Stomach (tissue), 9 donors: ENCODE data around the gene CFAP107. TPM values are rescaled to one million over a fixed set of nuclear protein-coding genes. Genes with fewer than 3 reads are reported as not detected.

Experiments
- DNase-seq, 2 donors: peaks; one replicate each; pipeline versions ENCODE4 v3.0.0 to v3.0.0-alpha.2; 2013 to 2019
- H3K27ac ChIP-seq, 5 donors: fragments of 200-600 bp in 4 of 5; sonication (generic) in 4 of 5; one replicate each; pipeline ENCODE4 v1.5.1; 2013 to 2019; ENCODE audit warnings: mild to moderate bottlenecking in 1 of 5, moderate library complexity in 1 of 5
- H3K27me3 ChIP-seq, 3 donors: fragments of 200-600 bp; sonication (generic); one replicate each; pipeline ENCODE4 v1.5.1; 2017 to 2019; ENCODE audit warnings: mixed run types in 1 of 3
- H3K36me3 ChIP-seq, 4 donors: fragments of 200-600 bp; sonication (generic); 1 replicate in 3 of 4; 2 replicates in 1 of 4; pipeline ENCODE4 v1.5.1; 2016 to 2019
- H3K4me1 ChIP-seq, 4 donors: fragments of 200-600 bp; sonication (generic); one replicate each; pipeline ENCODE4 v1.5.1; 2016 to 2019
- H3K4me3 ChIP-seq, 4 donors: fragments of 200-600 bp; sonication (generic) in 3 of 4; one replicate each; pipeline ENCODE4 v1.5.1; 2016 to 2019; ENCODE audit warnings: mild to moderate bottlenecking in 1 of 4
- H3K9me3 ChIP-seq, 4 donors: fragments of 200-600 bp; sonication (generic); one replicate each; pipeline ENCODE4 v1.5.1; 2016 to 2019
- EP300 ChIP-seq: sonication (generic); formaldehyde crosslinking; IDR thresholded peaks from one replicate; pipeline ENCODE4 v1.6.1; 2017; ENCODE audit warnings: antibody characterized with exemption
- POLR2A ChIP-seq, 4 donors: fragments of 450-650 bp; IDR thresholded peaks; one replicate each; pipeline ENCODE4 v1.6.1; 2016; ENCODE audit warnings: antibody characterized with exemption in 4 of 4, control low read depth in 2 of 4, mild to moderate bottlenecking in 1 of 4, moderate library complexity in 1 of 4
- POLR2AphosphoS5 ChIP-seq, 3 donors: sonication (generic); formaldehyde crosslinking; IDR thresholded peaks; one replicate each; pipeline ENCODE4 v1.6.1; 2016; ENCODE audit warnings: antibody characterized with exemption in 3 of 3
- WGBS, 5 donors: extraction: QIAGEN DNeasy Blood & Tissue Kit in 3 of 5; methylation state at CpG; one replicate each; pipeline versions ENCODE4 v1.1.5 to v1.1.7; 2013 to 2018; 5-methylcytosine and 5-hydroxymethylcytosine counted together
- intact Hi-C: fragments of 100-400 bp; cut with DNase I; formaldehyde crosslinking; loops from one replicate; pipeline ENCODE4 v1.15.1; 2023; ENCODE audit warnings: low total_unique reads
- polyA plus RNA-seq, 3 donors: library from polyadenylated mRNA; stranded (reverse); fragments of 200-250 nt; gene quantifications; one replicate each; pipeline ENCODE4 v1.2.3, GENCODE V29; 2013
- total RNA-seq, 5 donors: library from RNA; depleted of rRNA; stranded (reverse); fragments of >200 nt; gene quantifications; one replicate each; pipeline versions ENCODE4 v1.1.0 to v1.2.3, GENCODE V29; 2014 to 2016
- TF ChIP-seq, protein P1 (sequence below), 7 experiments: fragments of 450-650 bp in 4 of 7; fragments of 200-600 bp in 3 of 7; sonication (generic) in 3 of 7; IDR thresholded peaks; one replicate each; pipeline ENCODE4 v1.5.1; 2016 to 2019; ENCODE audit warnings: antibody characterized with exemption in 7 of 7, control low read depth in 2 of 7, mild to moderate bottlenecking in 1 of 7
- donor health status: healthy with polysubstance abuse.
- donor health status: Bipolar disorder and iron deficiency.
- donor health status: healthy.

The CFAP107 gene
- total and polyA plus RNA-seq, 8 donors: not detected

DNA sequence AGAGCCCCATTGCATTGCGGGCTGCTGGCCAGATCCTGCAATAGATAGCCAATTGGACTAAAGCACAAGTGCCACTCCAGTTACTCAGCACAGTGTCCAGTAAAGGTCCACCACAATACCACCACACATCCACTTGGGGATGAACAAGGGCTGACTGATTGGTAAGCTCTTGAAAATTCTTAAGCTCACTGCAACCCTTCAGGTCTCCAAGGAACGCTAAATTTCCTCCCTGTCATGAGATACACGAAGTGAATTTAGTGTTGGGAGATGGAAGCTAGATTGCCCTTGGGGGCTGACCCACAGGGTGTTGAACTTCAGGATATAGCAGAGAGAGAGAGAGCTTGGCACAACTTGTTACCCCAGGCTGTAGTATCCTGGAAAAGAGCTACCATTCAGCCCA is 39.9 kb upstream of the CFAP107 start:
- Histone ChIP-seq H3K27ac (no peak overlapping the region), H3K4me3 (no peak overlapping the region), H3K36me3 (no peaks in the 10 kb centered on the region), H3K4me1 (no peaks in the 10 kb centered on the region), H3K27me3 (no peaks in the 10 kb centered on the region), H3K9me3 (peaks cover 9 to 30% (median 19%) of the 10 kb centered on the region in 4 donors)
- 78 to 100% (median 82%) methylated on average over 3 of the region's 3 CpGs for WGBS, 5 donors
- TF ChIP-seq EP300 (no peak), POLR2AphosphoS5 (IDR thresholded peaks at IDR 0.05) (no peak), POLR2A (IDR thresholded peaks at IDR 0.05) (no peak)
- TF ChIP-seq, protein P1, sequence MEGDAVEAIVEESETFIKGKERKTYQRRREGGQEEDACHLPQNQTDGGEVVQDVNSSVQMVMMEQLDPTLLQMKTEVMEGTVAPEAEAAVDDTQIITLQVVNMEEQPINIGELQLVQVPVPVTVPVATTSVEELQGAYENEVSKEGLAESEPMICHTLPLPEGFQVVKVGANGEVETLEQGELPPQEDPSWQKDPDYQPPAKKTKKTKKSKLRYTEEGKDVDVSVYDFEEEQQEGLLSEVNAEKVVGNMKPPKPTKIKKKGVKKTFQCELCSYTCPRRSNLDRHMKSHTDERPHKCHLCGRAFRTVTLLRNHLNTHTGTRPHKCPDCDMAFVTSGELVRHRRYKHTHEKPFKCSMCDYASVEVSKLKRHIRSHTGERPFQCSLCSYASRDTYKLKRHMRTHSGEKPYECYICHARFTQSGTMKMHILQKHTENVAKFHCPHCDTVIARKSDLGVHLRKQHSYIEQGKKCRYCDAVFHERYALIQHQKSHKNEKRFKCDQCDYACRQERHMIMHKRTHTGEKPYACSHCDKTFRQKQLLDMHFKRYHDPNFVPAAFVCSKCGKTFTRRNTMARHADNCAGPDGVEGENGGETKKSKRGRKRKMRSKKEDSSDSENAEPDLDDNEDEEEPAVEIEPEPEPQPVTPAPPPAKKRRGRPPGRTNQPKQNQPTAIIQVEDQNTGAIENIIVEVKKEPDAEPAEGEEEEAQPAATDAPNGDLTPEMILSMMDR (IDR thresholded peaks at IDR 0.05): no peak
- no peak for DNase-seq
- intact Hi-C loops: no loop called here

DNA sequence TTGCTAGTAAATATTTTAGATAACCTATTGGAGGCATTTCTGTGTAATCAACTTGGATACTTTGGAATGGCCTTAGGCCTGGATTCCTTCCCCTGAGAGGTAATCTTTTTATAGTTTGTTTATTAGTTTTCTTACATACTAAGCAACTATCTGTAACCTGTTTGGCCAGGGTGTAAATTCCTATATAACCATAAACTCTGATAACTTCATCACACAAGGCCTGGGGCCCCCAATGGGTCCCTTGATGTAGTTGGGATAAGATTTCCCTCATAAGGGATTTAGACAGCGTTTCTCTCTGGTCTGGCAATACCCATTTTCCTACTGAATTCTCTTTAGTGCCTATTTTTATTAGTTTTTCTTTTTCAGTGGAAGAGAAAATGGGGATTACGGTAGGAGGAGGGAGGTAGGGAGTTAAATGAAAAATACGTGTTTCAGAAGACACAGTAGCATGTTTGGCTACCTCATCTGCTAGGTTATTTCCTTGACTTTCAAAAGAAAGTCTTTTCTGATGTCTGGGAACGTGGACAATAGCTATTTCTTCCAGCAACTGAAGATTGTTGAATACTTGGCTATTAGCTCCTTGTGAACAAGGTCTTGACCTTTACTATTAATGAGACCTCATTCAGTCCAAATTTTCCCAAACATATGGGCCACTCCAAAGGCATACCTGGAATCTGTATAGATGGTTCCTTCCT is 37.5 kb upstream of the CFAP107 start:
- Histone ChIP-seq H3K27ac (no peak overlapping the region), H3K36me3 (no peaks in the 10 kb centered on the region), H3K27me3 (no peaks in the 10 kb centered on the region), H3K4me1 (no peaks in the 10 kb centered on the region), H3K4me3 (no peak overlapping the region), H3K9me3 (peaks cover 0 to 18% (median 12%) of the 10 kb centered on the region in 4 donors)
- no peak for DNase-seq
- intact Hi-C loops: no loop called here
- TF ChIP-seq, protein P1 (IDR thresholded peaks at IDR 0.05): no peak
- TF ChIP-seq POLR2A (IDR thresholded peaks at IDR 0.05) (no peak), POLR2AphosphoS5 (IDR thresholded peaks at IDR 0.05) (no peak), EP300 (no peak)
- WGBS, 5 donors: 66 to 79% (median 70%) methylated on average over 4 of the region's 4 CpGs

DNA sequence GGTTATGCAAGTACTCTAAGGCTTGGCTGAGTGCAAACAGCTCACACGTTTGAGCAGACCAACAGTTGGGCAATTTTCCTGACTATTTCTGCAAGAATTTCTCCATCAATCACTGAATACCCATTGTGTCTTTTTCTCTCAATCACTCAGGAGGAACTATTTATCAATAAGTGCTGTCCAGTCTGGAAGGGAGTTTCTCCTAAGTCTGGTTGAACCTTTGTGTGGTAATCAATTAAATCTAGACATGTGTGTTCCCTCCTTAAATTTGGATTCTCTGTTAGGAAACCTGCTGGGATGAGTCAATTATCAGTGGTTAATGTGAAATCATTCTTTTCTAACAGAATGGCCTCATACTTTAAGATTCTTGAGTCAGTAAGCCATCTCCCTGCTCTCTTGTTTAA is 36.9 kb upstream of the CFAP107 start:
- Histone ChIP-seq H3K27ac (no peak overlapping the region), H3K36me3 (no peaks in the 10 kb centered on the region), H3K9me3 (peaks cover 0 to 12% (median 6%) of the 10 kb centered on the region in 4 donors), H3K4me3 (no peak overlapping the region), H3K27me3 (no peaks in the 10 kb centered on the region), H3K4me1 (no peaks in the 10 kb centered on the region)
- WGBS, 5 donors: 6 to 44% (median 24%) methylated on average over 1 of the region's 1 CpG
- intact Hi-C loops: no loop called here
- TF ChIP-seq EP300 (no peak), POLR2A (IDR thresholded peaks at IDR 0.05) (no peak), POLR2AphosphoS5 (IDR thresholded peaks at IDR 0.05) (no peak)
- TF ChIP-seq, protein P1 (IDR thresholded peaks at IDR 0.05): no peak
- no peak for DNase-seq

DNA sequence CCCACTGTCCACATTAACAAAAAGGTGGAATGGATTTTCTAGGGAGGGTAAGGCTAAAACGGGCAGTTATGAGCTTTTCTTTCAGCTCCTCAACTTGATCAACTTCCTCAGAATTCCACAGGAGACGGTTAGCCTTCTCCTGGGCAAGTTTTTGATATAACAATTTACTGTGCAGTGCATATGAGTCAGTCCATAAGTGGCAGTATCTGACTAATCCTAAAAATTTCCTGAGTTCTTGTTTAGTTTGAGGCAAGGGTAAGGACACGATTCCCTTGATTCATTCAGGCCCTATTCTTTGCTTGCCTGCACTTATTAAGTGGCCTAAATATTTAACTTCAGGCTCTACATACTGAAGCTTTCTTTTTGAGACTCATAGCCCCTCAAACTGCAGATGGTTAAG is 36.3 kb upstream of the CFAP107 start:
- TF ChIP-seq, protein P1 (IDR thresholded peaks at IDR 0.05): no peak
- TF ChIP-seq POLR2A (IDR thresholded peaks at IDR 0.05): no peak
- TF ChIP-seq POLR2AphosphoS5 (IDR thresholded peaks at IDR 0.05): no peak
- TF ChIP-seq EP300: no peak
- H3K9me3 ChIP-seq: peaks cover 0 to 6% (median under 1%) of the 10 kb centered on the region in 4 donors
- no peak overlapping the region for H3K4me3 ChIP-seq
- H3K36me3 ChIP-seq: no peaks in the 10 kb centered on the region
- H3K27ac ChIP-seq: no peak overlapping the region
- WGBS, 5 donors: 60 to 78% (median 76%) methylated on average over 3 of the region's 3 CpGs
- no peaks in the 10 kb centered on the region for H3K4me1 ChIP-seq
- no peaks in the 10 kb centered on the region for H3K27me3 ChIP-seq
- intact Hi-C loops: no loop called here
- no peak for DNase-seq
